Erythroblast (primary cell): ENCODE data around the gene PHF20.

ENCODE experiments used
- GATA1 ChIP-seq: IDR thresholded peaks from 2 replicates; pipeline ENCODE4 v1.6.1; 2011; ENCODE audit warnings: low read depth, mild to moderate bottlenecking, control low read depth, low read length, moderate library complexity
- POLR2A ChIP-seq: IDR thresholded peaks from 2 replicates; pipeline ENCODE4 v1.6.1; 2011; ENCODE audit warnings: mild to moderate bottlenecking, low read length

- TF ChIP-seq POLR2A (no peak), GATA1 (no peak)
Observed at GRCh38 chr20:35866418-35867202, 94.8 kb downstream of the PHF20 start.
